Stomach (tissue), 9 donors: ENCODE measurements around the gene BTNL2. TPM values are rescaled to one million over a fixed set of nuclear protein-coding genes. Genes with fewer than 3 reads are reported as not detected.
"Not testable (repeated sequence)": the region's sequence is repeated elsewhere in the genome, so short reads cannot be mapped to it uniquely, and the experiment has no call there.

Source experiments
- DNase-seq, 2 donors: peaks; one replicate each; pipeline versions ENCODE4 v3.0.0 to v3.0.0-alpha.2; 2013 to 2019
- H3K27ac ChIP-seq, 5 donors: fragments of 200-600 bp in 4 of 5; sonication (generic) in 4 of 5; one replicate each; pipeline ENCODE4 v1.5.1; 2013 to 2019; ENCODE audit warnings: mild to moderate bottlenecking in 1 of 5, moderate library complexity in 1 of 5
- H3K27me3 ChIP-seq, 3 donors: fragments of 200-600 bp; sonication (generic); one replicate each; pipeline ENCODE4 v1.5.1; 2017 to 2019; ENCODE audit warnings: mixed run types in 1 of 3
- H3K36me3 ChIP-seq, 4 donors: fragments of 200-600 bp; sonication (generic); 1 replicate in 3 of 4; 2 replicates in 1 of 4; pipeline ENCODE4 v1.5.1; 2016 to 2019
- H3K4me1 ChIP-seq, 4 donors: fragments of 200-600 bp; sonication (generic); one replicate each; pipeline ENCODE4 v1.5.1; 2016 to 2019
- H3K4me3 ChIP-seq, 4 donors: fragments of 200-600 bp; sonication (generic) in 3 of 4; one replicate each; pipeline ENCODE4 v1.5.1; 2016 to 2019; ENCODE audit warnings: mild to moderate bottlenecking in 1 of 4
- H3K9me3 ChIP-seq, 4 donors: fragments of 200-600 bp; sonication (generic); one replicate each; pipeline ENCODE4 v1.5.1; 2016 to 2019
- EP300 ChIP-seq: sonication (generic); formaldehyde crosslinking; IDR thresholded peaks from one replicate; pipeline ENCODE4 v1.6.1; 2017; ENCODE audit warnings: antibody characterized with exemption
- POLR2A ChIP-seq, 4 donors: fragments of 450-650 bp; IDR thresholded peaks; one replicate each; pipeline ENCODE4 v1.6.1; 2016; ENCODE audit warnings: antibody characterized with exemption in 4 of 4, control low read depth in 2 of 4, mild to moderate bottlenecking in 1 of 4, moderate library complexity in 1 of 4
- POLR2AphosphoS5 ChIP-seq, 3 donors: sonication (generic); formaldehyde crosslinking; IDR thresholded peaks; one replicate each; pipeline ENCODE4 v1.6.1; 2016; ENCODE audit warnings: antibody characterized with exemption in 3 of 3
- WGBS, 5 donors: extraction: QIAGEN DNeasy Blood & Tissue Kit in 3 of 5; methylation state at CpG; one replicate each; pipeline versions ENCODE4 v1.1.5 to v1.1.7; 2013 to 2018; 5-methylcytosine and 5-hydroxymethylcytosine counted together
- intact Hi-C: fragments of 100-400 bp; cut with DNase I; formaldehyde crosslinking; loops from one replicate; pipeline ENCODE4 v1.15.1; 2023; ENCODE audit warnings: low total_unique reads
- polyA plus RNA-seq, 3 donors: library from polyadenylated mRNA; stranded (reverse); fragments of 200-250 nt; gene quantifications; one replicate each; pipeline ENCODE4 v1.2.3, GENCODE V29; 2013
- total RNA-seq, 5 donors: library from RNA; depleted of rRNA; stranded (reverse); fragments of >200 nt; gene quantifications; one replicate each; pipeline versions ENCODE4 v1.1.0 to v1.2.3, GENCODE V29; 2014 to 2016
- TF ChIP-seq, protein P1 (sequence below), 7 experiments: fragments of 450-650 bp in 4 of 7; fragments of 200-600 bp in 3 of 7; sonication (generic) in 3 of 7; IDR thresholded peaks; one replicate each; pipeline ENCODE4 v1.5.1; 2016 to 2019; ENCODE audit warnings: antibody characterized with exemption in 7 of 7, control low read depth in 2 of 7, mild to moderate bottlenecking in 1 of 7
- donor health status: healthy with polysubstance abuse.
- donor health status: Bipolar disorder and iron deficiency.
- donor health status: healthy.

BTNL2 gene
- total and polyA plus RNA-seq, 8 donors = not detected

DNA sequence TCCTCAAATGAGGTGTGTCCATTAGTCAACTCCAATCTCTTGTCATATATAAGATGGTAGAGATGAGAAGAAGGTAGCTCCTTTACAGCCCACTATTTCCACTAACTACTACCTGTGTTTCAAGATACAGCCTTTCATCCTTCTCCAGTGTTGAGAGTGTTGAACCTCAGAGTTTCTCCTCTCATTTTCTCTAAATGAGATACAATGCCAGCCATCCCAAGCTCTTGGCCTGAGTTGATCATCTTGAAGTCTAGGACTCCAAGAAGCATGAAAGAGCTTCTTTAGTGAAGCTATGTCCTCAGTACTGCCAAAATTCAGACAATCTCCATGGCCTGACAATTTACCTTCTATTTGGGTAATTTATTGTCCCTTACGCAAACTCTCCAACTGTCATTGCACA is 32.2 kb upstream of the BTNL2 start:
- intact Hi-C loops = no loop called here
- Histone ChIP-seq H3K4me3 (no peak overlapping the region), H3K4me1 (peaks cover 0 to 13% (median 3%) of the 10 kb centered on the region in 4 donors), H3K27me3 (no peaks in the 10 kb centered on the region), H3K36me3 (peaks cover 0 to 20% (median 8%) of the 10 kb centered on the region in 4 donors), H3K9me3 (no peaks in the 10 kb centered on the region), H3K27ac (peak overlapping the region in 2 of 5 donors; percentile 73 to 86)
- no peak for DNase-seq
- TF ChIP-seq, protein P1, sequence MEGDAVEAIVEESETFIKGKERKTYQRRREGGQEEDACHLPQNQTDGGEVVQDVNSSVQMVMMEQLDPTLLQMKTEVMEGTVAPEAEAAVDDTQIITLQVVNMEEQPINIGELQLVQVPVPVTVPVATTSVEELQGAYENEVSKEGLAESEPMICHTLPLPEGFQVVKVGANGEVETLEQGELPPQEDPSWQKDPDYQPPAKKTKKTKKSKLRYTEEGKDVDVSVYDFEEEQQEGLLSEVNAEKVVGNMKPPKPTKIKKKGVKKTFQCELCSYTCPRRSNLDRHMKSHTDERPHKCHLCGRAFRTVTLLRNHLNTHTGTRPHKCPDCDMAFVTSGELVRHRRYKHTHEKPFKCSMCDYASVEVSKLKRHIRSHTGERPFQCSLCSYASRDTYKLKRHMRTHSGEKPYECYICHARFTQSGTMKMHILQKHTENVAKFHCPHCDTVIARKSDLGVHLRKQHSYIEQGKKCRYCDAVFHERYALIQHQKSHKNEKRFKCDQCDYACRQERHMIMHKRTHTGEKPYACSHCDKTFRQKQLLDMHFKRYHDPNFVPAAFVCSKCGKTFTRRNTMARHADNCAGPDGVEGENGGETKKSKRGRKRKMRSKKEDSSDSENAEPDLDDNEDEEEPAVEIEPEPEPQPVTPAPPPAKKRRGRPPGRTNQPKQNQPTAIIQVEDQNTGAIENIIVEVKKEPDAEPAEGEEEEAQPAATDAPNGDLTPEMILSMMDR (IDR thresholded peaks at IDR 0.05) = no peak
- no peak for TF ChIP-seq POLR2AphosphoS5 (IDR thresholded peaks at IDR 0.05)
- WGBS, 5 donors = 67 to 91% (median 81%) methylated on average over 1 of the region's 1 CpG

DNA sequence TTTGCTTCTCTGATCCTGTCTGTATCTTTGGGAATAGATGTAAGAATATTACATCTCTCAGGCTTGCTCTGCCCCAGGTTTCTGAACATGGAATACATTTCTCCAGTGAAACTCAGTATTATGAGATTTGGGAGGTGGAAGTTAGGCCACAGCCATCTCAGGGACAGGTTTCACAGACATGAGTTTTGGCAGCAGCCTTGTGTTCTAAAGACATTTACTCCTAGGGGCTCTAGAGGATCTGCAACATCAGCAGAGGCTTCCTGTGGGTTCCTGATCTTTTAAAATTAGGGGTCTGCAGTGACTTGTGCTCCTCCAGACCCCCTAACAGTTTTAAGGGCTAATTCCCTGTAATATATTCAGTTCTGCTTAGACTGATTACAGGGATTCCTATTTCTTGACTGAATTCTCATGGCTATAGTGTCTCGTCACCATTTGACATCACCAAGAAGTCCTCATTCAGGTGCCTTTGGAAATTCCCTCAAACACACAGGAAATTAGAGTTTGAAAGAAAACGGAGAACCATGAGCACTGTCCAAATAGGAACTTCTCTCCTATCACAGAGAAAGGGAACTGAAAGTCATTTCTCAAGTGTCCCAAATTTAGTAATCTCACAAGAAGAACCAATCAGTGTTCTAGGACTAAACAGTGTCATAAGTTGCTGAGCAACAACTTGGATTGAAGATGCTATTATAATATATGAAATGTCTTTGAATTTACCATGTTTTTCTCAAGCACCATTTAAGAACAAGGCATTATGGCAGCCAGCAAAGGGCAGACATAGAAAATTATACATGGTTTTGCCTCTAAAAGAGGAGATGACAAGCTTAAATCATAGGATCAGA is 30.2 kb upstream of the BTNL2 start:
- TF ChIP-seq POLR2AphosphoS5 (IDR thresholded peaks at IDR 0.05) = no peak
- TF ChIP-seq POLR2A (IDR thresholded peaks at IDR 0.05) = no peak
- TF ChIP-seq, protein P1 (IDR thresholded peaks at IDR 0.05) = no peak
- no peak for TF ChIP-seq EP300
- Histone ChIP-seq H3K36me3 (peaks cover 0 to under 1% (median 0%) of the 10 kb centered on the region in 4 donors), H3K4me1 (peaks cover 0 to 13% (median 3%) of the 10 kb centered on the region in 4 donors), H3K4me3 (no peak overlapping the region), H3K9me3 (no peaks in the 10 kb centered on the region), H3K27me3 (no peaks in the 10 kb centered on the region), H3K27ac (peak overlapping the region in 1 of 5 donors; percentile 69)
- intact Hi-C loops = no loop called here
- DNase-seq = peak in 1 of 2 donors; percentile 40
- 52 to 71% (median 59%) methylated on average over 2 of the region's 2 CpGs for WGBS, 5 donors

DNA sequence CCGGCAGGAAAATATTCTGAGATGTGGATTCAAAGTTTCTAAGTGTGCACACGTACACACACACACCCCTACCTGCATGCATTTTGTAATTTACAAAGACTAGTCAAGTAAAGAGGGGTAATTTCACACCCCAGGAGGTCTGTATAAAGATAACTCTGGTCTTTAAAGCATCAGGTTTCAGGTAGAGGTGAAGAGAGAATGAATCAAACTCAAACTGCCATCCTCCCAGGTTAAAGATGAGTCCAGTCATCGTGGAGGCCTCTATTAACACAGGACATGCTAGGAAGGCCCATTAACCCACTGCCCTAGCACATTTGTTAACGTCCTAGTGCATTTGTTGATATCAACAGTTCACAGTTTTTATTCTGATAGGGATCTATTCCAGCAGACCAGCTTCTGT is 29.2 kb upstream of the BTNL2 start:
- DNase-seq = no peak
- Histone ChIP-seq H3K4me3 (no peak overlapping the region), H3K27me3 (no peaks in the 10 kb centered on the region), H3K4me1 (peaks cover 0 to 10% (median 3%) of the 10 kb centered on the region in 4 donors), H3K27ac (peak overlapping the region in 1 of 5 donors; percentile 69), H3K9me3 (no peaks in the 10 kb centered on the region), H3K36me3 (no peaks in the 10 kb centered on the region)
- intact Hi-C loops = no loop called here
- 58 to 67% (median 62%) methylated on average over 4 of the region's 4 CpGs for WGBS, 5 donors
- TF ChIP-seq POLR2AphosphoS5 (IDR thresholded peaks at IDR 0.05) = no peak
- TF ChIP-seq POLR2A (IDR thresholded peaks at IDR 0.05) = no peak
- TF ChIP-seq EP300 = no peak
- TF ChIP-seq, protein P1 (IDR thresholded peaks at IDR 0.05) = no peak

DNA sequence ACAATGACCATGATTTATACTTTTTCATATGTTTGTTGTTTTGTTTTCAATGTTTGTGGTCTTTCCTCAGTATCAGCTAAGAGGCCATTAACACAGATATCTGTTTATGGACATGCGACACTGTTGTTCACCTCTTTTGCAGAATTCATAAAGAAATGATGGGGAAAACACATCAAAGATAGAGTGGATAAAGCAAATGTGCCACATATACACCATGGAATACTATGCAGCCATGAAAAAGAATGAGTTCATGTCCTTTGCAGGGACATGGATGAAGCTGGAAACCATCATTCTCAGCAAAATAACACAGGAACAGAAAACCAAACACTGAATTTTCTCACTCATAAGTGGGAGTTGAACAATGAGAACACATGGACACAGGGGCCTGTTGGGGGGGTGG is 27.0 kb upstream of the BTNL2 start:
- H3K27me3 ChIP-seq, intact Hi-C loops, H3K27ac ChIP-seq, H3K4me1 ChIP-seq, H3K4me3 ChIP-seq, DNase-seq, H3K36me3 ChIP-seq, H3K9me3 ChIP-seq: not testable (repeated sequence)
- 85 to 100% (median 94%) methylated on average over 1 of the region's 1 CpG for WGBS, 5 donors

DNA sequence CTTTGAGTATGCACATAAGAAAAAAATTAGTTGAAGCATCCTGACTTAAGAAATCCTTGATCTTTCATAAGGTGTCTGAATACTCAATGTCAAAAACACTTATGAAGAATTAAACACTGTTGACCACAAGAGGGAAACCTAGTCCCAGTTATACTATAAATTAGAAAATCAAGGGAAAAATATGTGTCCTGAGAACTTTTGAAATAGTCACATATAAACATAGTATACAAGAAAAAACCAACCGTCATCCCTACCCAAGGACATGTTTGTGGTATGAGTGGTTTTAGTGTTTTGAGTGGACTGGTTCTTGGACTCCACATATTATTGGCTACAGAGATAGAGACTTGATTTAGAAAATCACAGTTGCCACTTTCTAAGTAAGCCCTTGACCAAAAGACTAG is 25.1 kb upstream of the BTNL2 start:
- no peaks in the 10 kb centered on the region for H3K9me3 ChIP-seq
- intact Hi-C loops = no loop called here
- no peaks in the 10 kb centered on the region for H3K36me3 ChIP-seq
- 0 to 5% (median 3%) methylated on average over 1 of the region's 1 CpG for WGBS, 5 donors
- no peak overlapping the region for H3K27ac ChIP-seq
- peaks cover 0 to 6% (median 0%) of the 10 kb centered on the region in 3 donors for H3K27me3 ChIP-seq
- DNase-seq = peak in 1 of 2 donors; percentile 51
- no peaks in the 10 kb centered on the region for H3K4me1 ChIP-seq
- TF ChIP-seq EP300 = no peak
- TF ChIP-seq POLR2AphosphoS5 (IDR thresholded peaks at IDR 0.05) = no peak
- TF ChIP-seq, protein P1 (IDR thresholded peaks at IDR 0.05) = peak in 3 of 7 experiments; percentile 21 to 52 (median 23)
- H3K4me3 ChIP-seq = no peak overlapping the region
